Liver (tissue), 9 donors: Measurements from ENCODE around the gene FOXL2NB. TPM values are rescaled to one million over a fixed set of nuclear protein-coding genes. Genes with fewer than 3 reads are reported as not detected.

Source experiments
- DNase-seq: peaks from one replicate; pipeline ENCODE4 v3.0.0-alpha.2; 2017; ENCODE audit warnings: low spot score
- H3K27ac ChIP-seq, 2 donors: one replicate each; pipeline ENCODE4 v1.7.0; 2013; ENCODE audit warnings: inconsistent platforms in 2 of 2, low read length in 2 of 2, control low read depth in 1 of 2, low read depth in 1 of 2, mild to moderate bottlenecking in 1 of 2
- H3K27me3 ChIP-seq, 4 donors: one replicate each; pipeline versions ENCODE4 v1.6.1 to v1.7.0; 2013; ENCODE audit warnings: low read length in 3 of 4, inconsistent platforms in 1 of 4, mild to moderate bottlenecking in 1 of 4, moderate library complexity in 1 of 4; ENCODE audit not compliant: control insufficient read depth in 4 of 4, insufficient read depth in 4 of 4
- H3K36me3 ChIP-seq, 4 donors: one replicate each; pipeline versions ENCODE4 v1.6.1 to v1.7.0; 2013; ENCODE audit warnings: low read length in 3 of 4, mild to moderate bottlenecking in 3 of 4, low read depth in 1 of 4, moderate library complexity in 1 of 4; ENCODE audit not compliant: control insufficient read depth in 4 of 4, insufficient read depth in 3 of 4
- H3K4me1 ChIP-seq, 4 donors: one replicate each; pipeline versions ENCODE4 v1.6.1 to v1.7.0; 2013; ENCODE audit warnings: low read length in 3 of 4, mild to moderate bottlenecking in 3 of 4, moderate library complexity in 1 of 4; ENCODE audit not compliant: control insufficient read depth in 4 of 4, insufficient read depth in 4 of 4
- H3K4me3 ChIP-seq, 3 donors: one replicate each; pipeline versions ENCODE4 v1.6.1 to v1.7.0; 2013; ENCODE audit warnings: low read length in 3 of 3, control low read depth in 1 of 3, low read depth in 1 of 3, mild to moderate bottlenecking in 1 of 3
- H3K9ac ChIP-seq, 2 donors: one replicate each; pipeline ENCODE4 v1.7.0; 2013; ENCODE audit warnings: low read length in 2 of 2, mild to moderate bottlenecking in 2 of 2, moderate library complexity in 2 of 2, control low read depth in 1 of 2, low read depth in 1 of 2
- H3K9me3 ChIP-seq, 4 donors: one replicate each; pipeline versions ENCODE4 v1.6.1 to v1.7.0; 2013; ENCODE audit warnings: low read length in 3 of 4; ENCODE audit not compliant: control insufficient read depth in 4 of 4
- CTCF ChIP-seq: fragments of 150-350 bp; IDR thresholded peaks from 2 replicates; pipeline ENCODE4 v1.5.1; 2017; ENCODE audit warnings: improper control_type of control experiment, low read depth, low read length; ENCODE audit not compliant: missing input control
- EGR1 ChIP-seq, 2 donors: IDR thresholded peaks; 2 replicates each; pipeline ENCODE4 v1.6.1; 2016 to 2018; ENCODE audit warnings: antibody characterized with exemption in 2 of 2, low read depth in 2 of 2
- FOXA2 ChIP-seq: IDR thresholded peaks from 2 replicates; pipeline ENCODE4 v1.6.1; 2016; ENCODE audit warnings: antibody characterized with exemption
- GABPA ChIP-seq, 2 donors: IDR thresholded peaks in 1 of 2; conservative IDR thresholded peaks in 1 of 2; 2 replicates each; pipeline ENCODE4 v1.6.1; 2016; ENCODE audit warnings: antibody characterized with exemption in 2 of 2, mild to moderate bottlenecking in 1 of 2, moderate library complexity in 1 of 2
- HNF4A ChIP-seq, 2 donors: conservative IDR thresholded peaks; 2 replicates each; pipeline ENCODE4 v1.6.1; 2016; ENCODE audit warnings: antibody characterized with exemption in 2 of 2, mild to moderate bottlenecking in 2 of 2
- HNF4G ChIP-seq: IDR thresholded peaks from 2 replicates; pipeline ENCODE4 v1.6.1; 2016; ENCODE audit warnings: antibody characterized with exemption
- JUND ChIP-seq, 2 donors: IDR thresholded peaks; 2 replicates each; pipeline ENCODE4 v1.6.1; 2016; ENCODE audit warnings: antibody characterized with exemption in 2 of 2
- MAX ChIP-seq: IDR thresholded peaks from 2 replicates; pipeline ENCODE4 v1.6.1; 2016; ENCODE audit warnings: antibody characterized with exemption
- NR2F2 ChIP-seq: IDR thresholded peaks from 2 replicates; pipeline ENCODE4 v1.6.1; 2016; ENCODE audit warnings: antibody characterized with exemption
- REST ChIP-seq: IDR thresholded peaks from 2 replicates; pipeline ENCODE4 v1.6.1; 2016; ENCODE audit warnings: antibody characterized with exemption, mild to moderate bottlenecking
- RXRA ChIP-seq, 2 donors: IDR thresholded peaks; 2 replicates each; pipeline ENCODE4 v1.6.1; 2017 to 2018; ENCODE audit warnings: antibody characterized with exemption in 2 of 2, mild to moderate bottlenecking in 1 of 2
- SP1 ChIP-seq: IDR thresholded peaks from 2 replicates; pipeline ENCODE4 v1.6.1; 2018; ENCODE audit warnings: antibody characterized with exemption, mild to moderate bottlenecking
- TAF1 ChIP-seq: conservative IDR thresholded peaks from 2 replicates; pipeline ENCODE4 v1.6.1; 2016; ENCODE audit warnings: antibody characterized with exemption, mild to moderate bottlenecking
- YY1 ChIP-seq: IDR thresholded peaks from 2 replicates; pipeline ENCODE4 v1.6.1; 2016; ENCODE audit warnings: antibody characterized with exemption, mild to moderate bottlenecking
- ZBTB33 ChIP-seq: IDR thresholded peaks from 2 replicates; pipeline ENCODE4 v1.6.1; 2016; ENCODE audit warnings: antibody characterized with exemption
- WGBS: extraction: QIAGEN DNeasy Blood & Tissue Kit; methylation state at CpG from one replicate; pipeline ENCODE4 v1.1.7; 2013; 5-methylcytosine and 5-hydroxymethylcytosine counted together
- polyA plus RNA-seq, 2 donors: library from polyadenylated mRNA; stranded (reverse) in 1 of 2; unstranded in 1 of 2; fragments of 200-250 nt in 1 of 2; fragments of >200 nt in 1 of 2; fragmentation: Nextera tagmentation in 1 of 2; extraction: Ambion mirVana in 1 of 2; gene quantifications; one replicate each; pipeline versions ENCODE4 v1.2.1 to v1.2.3, GENCODE V29; 2013 to 2015
- total RNA-seq, 2 donors: library from RNA; depleted of rRNA; stranded (reverse); fragments of >200 nt; gene quantifications; one replicate each; pipeline ENCODE4 v1.2.3, GENCODE V29; 2014
- donor health status: healthy.
- donor health status: healthy.
- donor health status: healthy.
- donor health status: healthy.
- donor health status: healthy.

FOXL2NB gene
- total and polyA plus RNA-seq, 4 donors: not detected

- Histone ChIP-seq H3K4me3 (peak overlapping the region in 1 of 3 donors; percentile 41), H3K27me3 (peaks cover 16 to 37% (median 28%) of the 10 kb centered on the region in 4 donors), H3K4me1 (peaks cover 26 to 34% (median 28%) of the 10 kb centered on the region in 4 donors), H3K36me3 (no peaks in the 10 kb centered on the region), H3K9me3 (no peaks in the 10 kb centered on the region), H3K27ac (no peak overlapping the region), H3K9ac (no peak overlapping the region)
- 5% methylated on average over 80 of the region's 80 CpGs for WGBS
- TF ChIP-seq GABPA (IDR thresholded peaks at IDR 0.05 in 1 of 2, conservative IDR thresholded peaks at IDR 0.05 in 1 of 2): no peak
- TF ChIP-seq NR2F2: no peak
- no peak for TF ChIP-seq YY1
- TF ChIP-seq HNF4G: no peak
- TF ChIP-seq JUND (IDR thresholded peaks at IDR 0.05): no peak
- no peak for TF ChIP-seq FOXA2
- no peak for TF ChIP-seq HNF4A (conservative IDR thresholded peaks at IDR 0.05)
- TF ChIP-seq SP1: no peak
- TF ChIP-seq ZBTB33: no peak
- TF ChIP-seq TAF1: no peak
- TF ChIP-seq MAX: no peak
- no peak for DNase-seq
Measured at GRCh38 chr3:138944929-138945708, 1.9 kb upstream of the FOXL2NB start.

- TF ChIP-seq JUND (IDR thresholded peaks at IDR 0.05) (no peak), RXRA (IDR thresholded peaks at IDR 0.05) (no peak), CTCF (peak; percentile 5), MAX (no peak), HNF4G (no peak), ZBTB33 (no peak), EGR1 (IDR thresholded peaks at IDR 0.05; ENCODE audit: low read depth in 2 of 2) (no peak), REST (no peak)
- no peak overlapping the region for H3K9ac ChIP-seq
Measured at GRCh38 chr3:138945709-138946662, 1.0 kb upstream of the FOXL2NB start.

More at GRCh38 chr3:138945709-138946662, 1.0 kb upstream of the FOXL2NB start:
- peak overlapping the region in 2 of 3 donors; percentile 19 to 41 for H3K4me3 ChIP-seq
- H3K27me3 ChIP-seq: peaks cover 16 to 36% (median 29%) of the 10 kb centered on the region in 4 donors
- WGBS: 4% methylated on average over 120 of the region's 120 CpGs
- no peak for DNase-seq
- H3K9me3 ChIP-seq: no peaks in the 10 kb centered on the region
- no peak overlapping the region for H3K27ac ChIP-seq
- peaks cover 26 to 37% (median 29%) of the 10 kb centered on the region in 4 donors for H3K4me1 ChIP-seq
- H3K36me3 ChIP-seq: no peaks in the 10 kb centered on the region
